Smooth muscle cell (in vitro differentiated cells): ENCODE measurements around the gene LAMA3. TPM values are rescaled to one million over a fixed set of nuclear protein-coding genes. Genes with fewer than 3 reads are reported as not detected.

Experiments used
- DNase-seq: peaks from one replicate; lab custom pipeline; 2025; ENCODE audit not compliant: unreplicated experiment; lab: John Stamatoyannopoulos, UW
- H2AFZ ChIP-seq: fragments of 200-600 bp; sonication (generic); 2 replicates; pipeline ENCODE4 v1.6.0; 2016; ENCODE audit warnings: antibody characterized with exemption, low read depth, mild to moderate bottlenecking
- H3F3A ChIP-seq: fragments of 200-600 bp; sonication (generic); 2 replicates; pipeline ENCODE4 v1.6.0; 2017; ENCODE audit warnings: antibody characterized with exemption, low read depth
- H3K27ac ChIP-seq: fragments of 200-600 bp; sonication (generic); 2 replicates; pipeline ENCODE4 v1.5.1; 2016; ENCODE audit warnings: low read depth, mild to moderate bottlenecking
- H3K27me3 ChIP-seq: fragments of 200-600 bp; sonication (generic); 2 replicates; pipeline ENCODE4 v1.6.1; 2016; ENCODE audit warnings: low read depth, mild to moderate bottlenecking
- H3K36me3 ChIP-seq: fragments of 200-600 bp; sonication (generic); 2 replicates; pipeline ENCODE4 v1.5.1; 2016; ENCODE audit warnings: low read depth
- H3K4me1 ChIP-seq: fragments of 200-600 bp; sonication (generic); 2 replicates; pipeline ENCODE4 v1.5.1; 2016; ENCODE audit warnings: low read depth
- H3K4me2 ChIP-seq: fragments of 200-600 bp; sonication (generic); 2 replicates; pipeline ENCODE4 v1.6.0; 2016; ENCODE audit warnings: mild to moderate bottlenecking
- H3K4me3 ChIP-seq: fragments of 200-600 bp; sonication (generic); 2 replicates; pipeline ENCODE4 v1.5.1; 2016; ENCODE audit warnings: mild to moderate bottlenecking
- H3K79me2 ChIP-seq: fragments of 200-600 bp; sonication (generic); 2 replicates; pipeline ENCODE4 v1.6.0; 2016; ENCODE audit warnings: low read depth, mild to moderate bottlenecking
- H3K9ac ChIP-seq: fragments of 200-600 bp; sonication (generic); 2 replicates; pipeline ENCODE4 v1.6.0; 2016; ENCODE audit warnings: low read depth
- H3K9me3 ChIP-seq: fragments of 200-600 bp; sonication (generic); replicated peaks from 2 replicates; pipeline ENCODE4 v1.5.1; 2016; ENCODE audit warnings: low read depth
- H4K20me1 ChIP-seq: fragments of 200-600 bp; sonication (generic); 2 replicates; pipeline ENCODE4 v1.6.0; 2016; ENCODE audit warnings: low read depth
- CTCF ChIP-seq: fragments of 200-600 bp; sonication (generic); IDR thresholded peaks from 2 replicates; pipeline ENCODE4 v1.5.1; 2017; ENCODE audit warnings: borderline replicate concordance, mild to moderate bottlenecking, antibody characterized with exemption; ENCODE audit not compliant: insufficient read depth, poor library complexity, severe bottlenecking
- WGBS: methylation state at CpG from one replicate; pipeline ENCODE4 v1.1.7; 2016; ENCODE audit warnings: low lambda C conversion rate; 5-methylcytosine and 5-hydroxymethylcytosine counted together
- polyA plus RNA-seq: library from polyadenylated mRNA; unstranded; fragments of >200 nt; fragmentation: Nextera tagmentation; extraction: Ambion mirVana; gene quantifications from 2 replicates; pipeline ENCODE4 v1.2.1, GENCODE V29; 2016
- total RNA-seq: library from RNA; depleted of rRNA; stranded (reverse); fragments of >200 nt; gene quantifications from 2 replicates; pipeline ENCODE4 v1.2.3, GENCODE V29; 2014

The LAMA3 gene
- total and polyA plus RNA-seq, 2 experiments from 2014 or later, result 7.8 to 23.1 TPM

GRCh38 chr18:23701017-23701416 lies 11.8 kb downstream of the LAMA3 start:
- no peak overlapping the region for H3K27ac ChIP-seq
- DNase-seq, result no peak
- H4K20me1 ChIP-seq, result no peaks in the 10 kb centered on the region
- no peak for TF ChIP-seq CTCF
- H3K9ac ChIP-seq, result no peak overlapping the region
- H3K27me3 ChIP-seq, result peaks cover 13% of the 10 kb centered on the region
- H3K36me3 ChIP-seq, result no peaks in the 10 kb centered on the region
- no peaks in the 10 kb centered on the region for H3K79me2 ChIP-seq
- H3F3A ChIP-seq, result no peaks in the 10 kb centered on the region
- H2AFZ ChIP-seq, result no peak overlapping the region
- no peak overlapping the region for H3K4me3 ChIP-seq
- H3K4me2 ChIP-seq, result no peak overlapping the region
- no peaks in the 10 kb centered on the region for H3K4me1 ChIP-seq
- WGBS, result 69% methylated on average over 2 of the region's 2 CpGs
- H3K9me3 ChIP-seq, result no peaks in the 10 kb centered on the region

- H4K20me1 ChIP-seq, result no peaks in the 10 kb centered on the region
- H3K27me3 ChIP-seq, result peaks cover 13% of the 10 kb centered on the region
- no peak for DNase-seq
- 86% methylated on average over 8 of the region's 8 CpGs for WGBS
- no peaks in the 10 kb centered on the region for H3K79me2 ChIP-seq
- H3K4me2 ChIP-seq, result no peak overlapping the region
- H3K9me3 ChIP-seq, result no peaks in the 10 kb centered on the region
- no peak overlapping the region for H3K9ac ChIP-seq
- no peak overlapping the region for H3K27ac ChIP-seq
- TF ChIP-seq CTCF, result no peak
- H3K4me1 ChIP-seq, result no peaks in the 10 kb centered on the region
- H3K4me3 ChIP-seq, result no peak overlapping the region
- no peak overlapping the region for H2AFZ ChIP-seq
- H3K36me3 ChIP-seq, result no peaks in the 10 kb centered on the region
- H3F3A ChIP-seq, result no peaks in the 10 kb centered on the region
These were observed 12.4 kb downstream of the LAMA3 start for GRCh38 chr18:23701544-23702064.

GRCh38 chr18:23702606-23703005 lies 13.4 kb downstream of the LAMA3 start:
- 90% methylated on average over 4 of the region's 4 CpGs for WGBS
- H4K20me1 ChIP-seq, result no peaks in the 10 kb centered on the region

More at GRCh38 chr18:23702606-23703005, 13.4 kb downstream of the LAMA3 start:
- H3K9ac ChIP-seq, result no peak overlapping the region
- no peak overlapping the region for H3K4me2 ChIP-seq
- no peaks in the 10 kb centered on the region for H3K9me3 ChIP-seq
- no peak for TF ChIP-seq CTCF
- no peaks in the 10 kb centered on the region for H3K79me2 ChIP-seq
- H2AFZ ChIP-seq, result no peak overlapping the region
- no peaks in the 10 kb centered on the region for H3K4me1 ChIP-seq
- no peaks in the 10 kb centered on the region for H3F3A ChIP-seq
- no peak overlapping the region for H3K4me3 ChIP-seq
- H3K27ac ChIP-seq, result no peak overlapping the region
- no peaks in the 10 kb centered on the region for H3K36me3 ChIP-seq
- H3K27me3 ChIP-seq, result peaks cover 13% of the 10 kb centered on the region
- no peak for DNase-seq
